Measurements from ENCODE around the gene CCDC171.

Gene CCDC171

GRCh38 chr9:15831384-15831783 lies 278.5 kb downstream of the CCDC171 start:
- DNase-seq = no peak
- in situ Hi-C loops (cut with HindIII; ENCODE audit: low pct_ligation_motif_present, low pct_unique_long_range_greater_than_20kb, low sequenced_read_pairs) = no loop called here

- no peak for DNase-seq
- in situ Hi-C loops (cut with HindIII; ENCODE audit: low pct_ligation_motif_present, low pct_unique_long_range_greater_than_20kb, low sequenced_read_pairs) = no loop called here
These were observed 281.7 kb downstream of the CCDC171 start for GRCh38 chr9:15834541-15834940.

DNA sequence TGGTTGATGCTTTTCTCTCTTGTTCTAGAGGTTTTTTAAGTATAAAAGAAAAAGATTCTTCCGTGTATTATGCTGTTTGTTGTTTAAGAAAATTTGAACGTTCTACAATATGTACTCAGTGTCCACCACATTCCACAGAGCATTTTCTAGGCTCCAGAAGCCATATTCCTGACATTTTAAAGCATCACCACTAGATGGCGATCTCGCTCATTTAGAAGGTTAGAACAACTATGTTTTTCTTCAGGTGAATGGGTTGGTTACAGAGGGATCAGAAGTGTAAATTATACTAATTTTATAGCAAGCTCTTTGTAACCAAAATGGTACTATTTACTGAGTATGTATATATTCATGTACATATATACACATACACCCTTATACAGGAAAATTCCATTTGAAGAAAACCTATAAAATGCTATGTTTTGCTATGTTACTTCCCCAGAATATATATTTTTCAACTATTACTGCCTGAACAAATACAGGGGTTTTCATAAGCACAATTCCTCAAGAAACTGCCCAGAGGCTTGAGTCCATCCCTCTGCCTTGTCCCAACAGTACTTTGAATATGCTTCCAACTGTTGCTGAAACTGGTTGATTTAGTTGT lies 284.3 kb downstream of the CCDC171 start:
- in situ Hi-C loops (cut with HindIII; ENCODE audit: low pct_ligation_motif_present, low pct_unique_long_range_greater_than_20kb, low sequenced_read_pairs) = no loop called here
- peak; percentile 62 for DNase-seq

- in situ Hi-C loops (cut with HindIII; ENCODE audit: low pct_ligation_motif_present, low pct_unique_long_range_greater_than_20kb, low sequenced_read_pairs) = no loop called here
- DNase-seq = no peak
These were observed 289.2 kb downstream of the CCDC171 start for GRCh38 chr9:15842051-15842450.

DNA sequence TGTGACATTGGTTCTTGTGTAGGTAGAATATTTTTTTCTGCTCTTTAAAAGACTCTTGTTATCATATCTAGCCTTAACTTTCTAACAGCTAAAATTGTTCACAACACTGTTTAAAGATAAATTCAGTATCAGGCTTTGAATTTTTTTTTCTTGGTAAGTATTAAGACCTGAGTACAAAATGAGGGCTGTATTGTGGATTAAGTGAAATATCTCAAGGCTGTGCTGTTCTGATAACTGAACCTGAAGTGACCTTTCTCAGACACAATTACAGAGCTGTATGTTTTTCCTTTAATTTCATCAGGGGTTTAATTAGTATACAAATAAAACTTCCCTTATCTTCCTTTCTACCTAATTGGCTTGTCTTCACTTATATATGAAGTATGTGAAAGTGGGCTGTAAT lies 290.5 kb downstream of the CCDC171 start:
- in situ Hi-C loops (cut with HindIII; ENCODE audit: low pct_ligation_motif_present, low pct_unique_long_range_greater_than_20kb, low sequenced_read_pairs) = no loop called here
- DNase-seq = no peak

GRCh38 chr9:15843931-15844330 lies 291.1 kb downstream of the CCDC171 start:
- no peak for DNase-seq
- in situ Hi-C loops (cut with HindIII; ENCODE audit: low pct_ligation_motif_present, low pct_unique_long_range_greater_than_20kb, low sequenced_read_pairs) = no loop called here

GRCh38 chr9:15846611-15847010 lies 293.8 kb downstream of the CCDC171 start:
- DNase-seq = no peak
- in situ Hi-C loops (cut with HindIII; ENCODE audit: low pct_ligation_motif_present, low pct_unique_long_range_greater_than_20kb, low sequenced_read_pairs) = no loop called here

- in situ Hi-C loops (cut with HindIII; ENCODE audit: low pct_ligation_motif_present, low pct_unique_long_range_greater_than_20kb, low sequenced_read_pairs) = no loop called here
These were observed 297.0 kb downstream of the CCDC171 start for GRCh38 chr9:15849871-15850270.

GRCh38 chr9:15851766-15852165 lies 298.9 kb downstream of the CCDC171 start:
- no peak for DNase-seq
- in situ Hi-C loops (cut with HindIII; ENCODE audit: low pct_ligation_motif_present, low pct_unique_long_range_greater_than_20kb, low sequenced_read_pairs) = no loop called here

More at GRCh38 chr9:15849871-15850270, 297.0 kb downstream of the CCDC171 start:
- DNase-seq = no peak

DNA sequence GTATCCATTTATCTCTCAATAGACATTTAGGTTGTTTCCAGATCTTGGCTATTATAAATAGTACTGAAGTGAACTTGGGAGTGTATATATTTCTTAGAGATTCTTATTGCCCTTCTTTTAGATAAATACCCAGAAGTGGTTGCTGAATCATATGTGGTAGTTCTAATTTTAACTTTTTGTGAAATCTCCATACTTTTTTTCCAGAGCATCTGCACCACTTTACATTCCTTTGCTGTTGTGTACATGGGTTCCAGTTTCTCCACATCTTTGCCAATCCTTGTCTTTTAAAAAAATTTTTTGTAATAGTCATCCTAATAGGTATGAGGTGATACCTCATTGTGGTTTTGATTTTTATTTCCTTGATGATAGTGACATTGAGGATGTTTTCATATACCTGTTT lies 303.7 kb downstream of the CCDC171 start:
- in situ Hi-C loops (cut with HindIII; ENCODE audit: low pct_ligation_motif_present, low pct_unique_long_range_greater_than_20kb, low sequenced_read_pairs) = no loop called here
- DNase-seq = no peak

GRCh38 chr9:15867334-15867733 lies 314.5 kb downstream of the CCDC171 start:
- in situ Hi-C loops (cut with HindIII; ENCODE audit: low pct_ligation_motif_present, low pct_unique_long_range_greater_than_20kb, low sequenced_read_pairs) = no loop called here
- DNase-seq = no peak

- in situ Hi-C loops (cut with HindIII; ENCODE audit: low pct_ligation_motif_present, low pct_unique_long_range_greater_than_20kb, low sequenced_read_pairs) = no loop called here
These were observed 315.1 kb downstream of the CCDC171 start for GRCh38 chr9:15867988-15868387.

GRCh38 chr9:15873573-15874177 lies 320.8 kb downstream of the CCDC171 start:
- DNase-seq = peak; percentile 62
- in situ Hi-C loops (cut with HindIII; ENCODE audit: low pct_ligation_motif_present, low pct_unique_long_range_greater_than_20kb, low sequenced_read_pairs) = no loop called here

More at GRCh38 chr9:15867988-15868387, 315.1 kb downstream of the CCDC171 start:
- DNase-seq = no peak

GRCh38 chr9:15882328-15882727 lies 329.5 kb downstream of the CCDC171 start:
- DNase-seq = no peak

GRCh38 chr9:15882883-15883282 lies 330.0 kb downstream of the CCDC171 start:
- no peak for DNase-seq
- in situ Hi-C loops (cut with HindIII; ENCODE audit: low pct_ligation_motif_present, low pct_unique_long_range_greater_than_20kb, low sequenced_read_pairs) = no loop called here

More at GRCh38 chr9:15882328-15882727, 329.5 kb downstream of the CCDC171 start:
- in situ Hi-C loops (cut with HindIII; ENCODE audit: low pct_ligation_motif_present, low pct_unique_long_range_greater_than_20kb, low sequenced_read_pairs) = no loop called here

DNA sequence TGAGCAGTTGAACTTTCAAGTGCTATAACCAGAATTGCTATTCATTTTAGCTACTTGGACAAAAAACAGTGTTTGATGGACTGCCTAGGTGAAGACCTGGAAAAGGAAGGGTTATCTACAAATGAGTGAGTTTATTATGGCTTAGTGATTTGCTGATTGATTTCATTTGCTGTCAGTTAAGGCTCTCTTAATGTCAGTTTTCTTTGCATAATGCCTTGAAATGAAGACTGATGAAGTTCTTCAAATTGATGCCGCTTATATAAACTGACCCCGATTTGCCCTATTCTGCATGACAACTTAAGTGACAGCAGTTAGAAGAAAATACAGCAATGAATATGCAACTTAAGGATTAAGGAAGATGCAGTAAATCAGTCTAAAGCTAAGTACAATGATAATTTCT lies 332.6 kb downstream of the CCDC171 start:
- DNase-seq = no peak
- in situ Hi-C loops (cut with HindIII; ENCODE audit: low pct_ligation_motif_present, low pct_unique_long_range_greater_than_20kb, low sequenced_read_pairs) = no loop called here

- in situ Hi-C loops (cut with HindIII; ENCODE audit: low pct_ligation_motif_present, low pct_unique_long_range_greater_than_20kb, low sequenced_read_pairs) = no loop called here
- no peak for DNase-seq
These were observed 336.7 kb downstream of the CCDC171 start for GRCh38 chr9:15889555-15889954.

DNA sequence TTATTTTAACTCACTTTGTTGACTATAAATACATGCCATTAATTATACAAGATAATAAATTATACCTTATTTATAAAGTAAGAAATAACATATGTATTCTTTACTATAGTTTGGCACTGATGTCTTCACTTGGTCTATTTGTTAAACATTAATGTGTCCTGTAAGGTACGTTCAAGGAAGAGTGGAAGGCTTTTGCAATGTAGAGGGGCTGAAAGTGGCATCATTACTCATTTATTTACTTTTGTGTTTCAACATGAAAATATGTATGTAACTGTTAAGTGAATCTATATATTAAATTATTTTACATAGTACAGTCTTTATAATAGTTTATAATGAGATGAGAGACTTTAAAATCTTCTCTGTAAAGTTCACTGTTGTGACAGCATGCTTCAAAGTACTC lies 348.7 kb downstream of the CCDC171 start:
- DNase-seq = no peak
- in situ Hi-C loops (cut with HindIII; ENCODE audit: low pct_ligation_motif_present, low pct_unique_long_range_greater_than_20kb, low sequenced_read_pairs) = no loop called here

DNA sequence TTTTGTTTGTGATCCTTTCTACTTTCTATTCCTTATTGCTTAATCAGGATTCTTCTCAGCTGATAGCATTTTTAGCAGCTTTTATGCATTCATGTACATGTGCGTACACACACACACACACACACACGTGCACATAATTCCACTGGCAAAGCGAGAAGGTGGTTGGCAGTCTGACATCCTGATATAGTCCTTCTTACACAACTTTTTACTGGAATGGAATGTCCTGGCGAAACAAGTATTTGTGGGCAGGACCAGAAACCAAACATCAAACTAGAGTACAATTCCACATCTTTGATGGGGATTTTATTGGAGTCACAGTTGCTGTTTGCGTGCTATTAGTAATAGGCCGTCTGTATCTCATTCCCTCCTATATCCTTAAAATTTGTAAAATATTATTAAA lies 356.5 kb downstream of the CCDC171 start:
- DNase-seq = no peak
- in situ Hi-C loops (cut with HindIII; ENCODE audit: low pct_ligation_motif_present, low pct_unique_long_range_greater_than_20kb, low sequenced_read_pairs) = no loop called here

DNA sequence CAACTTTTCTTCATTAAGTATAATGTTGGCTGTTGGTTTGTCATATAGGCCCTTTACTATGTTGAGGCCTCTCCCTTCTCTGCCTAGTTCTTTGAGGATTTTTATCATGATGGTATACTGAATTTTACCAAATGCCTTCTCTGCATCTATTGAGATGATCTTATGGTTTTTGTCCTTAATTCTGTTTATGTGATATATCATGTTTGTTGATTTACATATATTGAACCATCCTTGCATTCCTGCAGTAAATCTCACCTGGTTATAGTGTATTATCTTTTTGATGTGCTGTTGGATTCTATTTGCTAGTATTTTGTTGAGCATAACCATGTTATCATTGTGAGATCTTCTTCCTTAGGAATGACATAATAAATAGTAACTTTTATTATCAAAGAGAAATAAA lies 362.9 kb downstream of the CCDC171 start:
- DNase-seq = no peak
- in situ Hi-C loops (cut with HindIII; ENCODE audit: low pct_ligation_motif_present, low pct_unique_long_range_greater_than_20kb, low sequenced_read_pairs) = no loop called here

Measured in ACHN (cell line).